Keratinocyte (primary cell): ENCODE results near the gene YTHDF1. TPM values are rescaled to one million over a fixed set of nuclear protein-coding genes. Genes with fewer than 3 reads are reported as not detected.

Experiments used
- DNase-seq: peaks from one replicate; pipeline ENCODE4 v3.0.0-alpha.2; 2011; ENCODE audit warnings: low read depth, missing footprints, low spot score
- FAIRE-seq: peaks from 2 replicates; lab custom pipeline; 2011; peaks lifted over from hg19 to GRCh38; lab: Jason Lieb, UNC
- H2AFZ ChIP-seq: 2 replicates; pipeline ENCODE4 v1.6.0; 2012; ENCODE audit warnings: low read length, control low read depth, inconsistent platforms; ENCODE audit not compliant: control insufficient read depth
- H3K27ac ChIP-seq: 2 replicates; pipeline ENCODE4 v1.5.1; 2011; ENCODE audit warnings: low read length; ENCODE audit not compliant: control insufficient read depth, insufficient read depth
- H3K27me3 ChIP-seq: 3 replicates; pipeline ENCODE4 v1.6.0; 2011; ENCODE audit warnings: low read length; ENCODE audit not compliant: control insufficient read depth, insufficient read depth; ENCODE audit errors: extremely low read depth
- H3K36me3 ChIP-seq, 2 experiments: 2 replicates in 1 of 2; 3 replicates in 1 of 2; pipeline ENCODE4 v1.5.1; 2011; ENCODE audit warnings: low read length in 2 of 2, mild to moderate bottlenecking in 1 of 2; ENCODE audit not compliant: control insufficient read depth in 2 of 2, insufficient read depth in 2 of 2; ENCODE audit errors: extremely low read depth in 1 of 2
- H3K4me1 ChIP-seq: 3 replicates; pipeline ENCODE4 v1.5.1; 2011; ENCODE audit warnings: low read length; ENCODE audit not compliant: control insufficient read depth, insufficient read depth; ENCODE audit errors: extremely low read depth
- H3K4me2 ChIP-seq: 3 replicates; pipeline ENCODE4 v1.6.0; 2011; ENCODE audit warnings: low read depth, low read length; ENCODE audit not compliant: control insufficient read depth, insufficient read depth; ENCODE audit errors: extremely low read depth
- H3K4me3 ChIP-seq, 3 experiments: fragments of 200-600 bp in 1 of 3; sonication (generic) in 1 of 3; 2 replicates in 2 of 3; 3 replicates in 1 of 3; pipeline ENCODE4 v1.5.1; 2011 to 2016; ENCODE audit warnings: low read length in 3 of 3, mild to moderate bottlenecking in 3 of 3, control low read depth in 2 of 3, inconsistent platforms in 1 of 3, low read depth in 1 of 3, mixed read lengths in 1 of 3, mixed run types in 1 of 3, moderate library complexity in 1 of 3; ENCODE audit not compliant: control insufficient read depth in 2 of 3, insufficient read depth in 2 of 3; ENCODE audit errors: extremely low read depth in 1 of 3
- H3K79me2 ChIP-seq: 2 replicates; pipeline ENCODE4 v1.6.0; 2012; ENCODE audit warnings: low read length; ENCODE audit not compliant: control insufficient read depth, insufficient read depth
- H3K9ac ChIP-seq: 3 replicates; pipeline ENCODE4 v1.6.0; 2011; ENCODE audit warnings: low read length; ENCODE audit not compliant: control insufficient read depth, insufficient read depth; ENCODE audit errors: extremely low read depth
- H3K9me1 ChIP-seq: 3 replicates; pipeline ENCODE4 v1.6.0; 2011; ENCODE audit warnings: low read length; ENCODE audit not compliant: control insufficient read depth, insufficient read depth; ENCODE audit errors: extremely low read depth
- H3K9me3 ChIP-seq: 2 replicates; pipeline ENCODE4 v1.5.1; 2012; ENCODE audit warnings: low read depth, low read length; ENCODE audit not compliant: control insufficient read depth
- H4K20me1 ChIP-seq: 3 replicates; pipeline ENCODE4 v1.6.0; 2011; ENCODE audit warnings: low read length; ENCODE audit not compliant: control insufficient read depth, insufficient read depth; ENCODE audit errors: extremely low read depth
- CTCF ChIP-seq, 3 experiments: IDR thresholded peaks in 1 of 3; conservative IDR thresholded peaks in 1 of 3; optimal IDR thresholded peaks in 1 of 3; 2 replicates in 2 of 3; 3 replicates in 1 of 3; pipeline versions ENCODE3 to v1.5.1; 2011; ENCODE audit warnings: low read length in 3 of 3, mild to moderate bottlenecking in 3 of 3, moderate library complexity in 2 of 3, control low read depth in 1 of 3, inconsistent platforms in 1 of 3; ENCODE audit not compliant: insufficient read depth in 2 of 3; ENCODE audit errors: extremely low read depth in 1 of 3
- EZH2 ChIP-seq: IDR thresholded peaks from one replicate; pipeline ENCODE4 v1.6.1; 2012; ENCODE audit warnings: inconsistent platforms, mild to moderate bottlenecking, low read length, moderate library complexity
- dilution Hi-C: fragments of 300-500 bp; cut with MboI; formaldehyde crosslinking; loops from one replicate; pipeline ENCODE4 v1.7.0; 2020; ENCODE audit warnings: low sequenced_read_pairs; ENCODE audit not compliant: extremely low pct_ligation_motif_present
- polyA plus RNA-seq, 5 experiments: library from polyadenylated mRNA; depleted of rRNA in 3 of 5; stranded (reverse) in 3 of 5; stranded (forward) in 1 of 5; unstranded in 1 of 5; fragments of >200 nt; gene quantifications; 1 replicate in 1 of 5; 2 replicates in 3 of 5; 3 replicates in 1 of 5; pipeline versions ENCODE4 v1.2.1 to v1.2.3, GENCODE V29; 2011 to 2012; ENCODE audit warnings: missing spikeins in 2 of 5, low read depth in 1 of 5, low replicate concordance in 1 of 5

YTHDF1 gene
- polyA plus RNA-seq, 1 donor (not counting 4 experiments of a cell fraction or from before 2014, with no cell fraction given): 26.4 TPM

GRCh38 chr20:63232235-63233060, 16.5 kb upstream of the YTHDF1 start:
- Histone ChIP-seq H3K79me2 (no peaks in the 10 kb centered on the region), H3K4me3 (no peak overlapping the region), H3K9me3 (no peaks in the 10 kb centered on the region), H3K9ac (no peak overlapping the region), H3K27me3 (peaks cover 27% of the 10 kb centered on the region), H3K4me2 (no peak overlapping the region), H4K20me1 (no peaks in the 10 kb centered on the region), H3K4me1 (no peaks in the 10 kb centered on the region), H3K36me3 (no peaks in the 10 kb centered on the region), H3K27ac (no peak overlapping the region), H3K9me1 (no peaks in the 10 kb centered on the region), H2AFZ (no peak overlapping the region)
- FAIRE-seq (no peak), DNase-seq (no peak)
- dilution Hi-C loops: no loop called here
- TF ChIP-seq EZH2 (no peak), CTCF (optimal IDR thresholded peaks at IDR 0.05 in 1 of 3, IDR thresholded peaks at IDR 0.05 in 1 of 3, conservative IDR thresholded peaks at IDR 0.05 in 1 of 3; ENCODE audit: extremely low read depth in 1 of 3, insufficient read depth in 2 of 3, low read length in 3 of 3) (no peak)

GRCh38 chr20:63230800-63231268, 14.9 kb upstream of the YTHDF1 start:
- no peak overlapping the region for H3K9ac ChIP-seq
- no peak overlapping the region for H3K4me2 ChIP-seq
- H3K4me1 ChIP-seq: no peaks in the 10 kb centered on the region
- no peak overlapping the region for H3K4me3 ChIP-seq
- no peaks in the 10 kb centered on the region for H3K9me3 ChIP-seq
- H3K27me3 ChIP-seq: peaks cover 27% of the 10 kb centered on the region
- FAIRE-seq: no peak
- peak in 1 of 3 experiments; percentile 10 for TF ChIP-seq CTCF (optimal IDR thresholded peaks at IDR 0.05 in 1 of 3, IDR thresholded peaks at IDR 0.05 in 1 of 3, conservative IDR thresholded peaks at IDR 0.05 in 1 of 3; ENCODE audit: extremely low read depth in 1 of 3, insufficient read depth in 2 of 3, low read length in 3 of 3)
- no peak for TF ChIP-seq EZH2
- no peaks in the 10 kb centered on the region for H3K79me2 ChIP-seq
- no peak overlapping the region for H3K27ac ChIP-seq
- H3K9me1 ChIP-seq: no peaks in the 10 kb centered on the region
- dilution Hi-C loops: no loop called here
- H4K20me1 ChIP-seq: no peaks in the 10 kb centered on the region
- DNase-seq: no peak
- H3K36me3 ChIP-seq: no peaks in the 10 kb centered on the region
- no peak overlapping the region for H2AFZ ChIP-seq
